Neural progenitor cell (in vitro differentiated cells): Measurements from ENCODE around the gene BMPER. TPM values are rescaled to one million over a fixed set of nuclear protein-coding genes. Genes with fewer than 3 reads are reported as not detected.

Experiments used
- DNase-seq: peaks from one replicate; pipeline ENCODE4 v3.0.0-alpha.2; 2016; ENCODE audit warnings: low spot score
- H2AFZ ChIP-seq: fragments of 200-600 bp; sonication (generic); replicated peaks from 2 replicates; pipeline ENCODE4 v1.6.1; 2016; ENCODE audit warnings: antibody characterized with exemption
- H3F3A ChIP-seq: fragments of 200-600 bp; sonication (generic); 2 replicates; pipeline ENCODE4 v1.6.1; 2016; ENCODE audit warnings: antibody characterized with exemption, low read depth
- H3K27ac ChIP-seq: fragments of 200-600 bp; sonication (generic); 2 replicates; pipeline ENCODE4 v1.5.1; 2016; ENCODE audit warnings: mild to moderate bottlenecking
- H3K27me3 ChIP-seq: fragments of 200-600 bp; sonication (generic); 2 replicates; pipeline ENCODE4 v1.6.1; 2016; ENCODE audit warnings: mild to moderate bottlenecking, moderate library complexity
- H3K36me3 ChIP-seq: fragments of 200-600 bp; sonication (generic); 2 replicates; pipeline ENCODE4 v1.5.1; 2016
- H3K4me1 ChIP-seq: fragments of 200-600 bp; sonication (generic); 2 replicates; pipeline ENCODE4 v1.6.1; 2016; ENCODE audit warnings: mixed run types
- H3K4me2 ChIP-seq: fragments of 200-600 bp; sonication (generic); 2 replicates; pipeline ENCODE4 v1.6.1; 2016
- H3K4me3 ChIP-seq: fragments of 200-600 bp; sonication (generic); 2 replicates; pipeline ENCODE4 v1.5.1; 2016
- H3K79me2 ChIP-seq: fragments of 200-600 bp; sonication (generic); 2 replicates; pipeline ENCODE4 v1.6.1; 2016; ENCODE audit warnings: low read depth
- H3K9ac ChIP-seq: fragments of 200-600 bp; sonication (generic); 2 replicates; pipeline ENCODE4 v1.6.1; 2016
- H3K9me3 ChIP-seq: fragments of 200-600 bp; sonication (generic); 2 replicates; pipeline ENCODE4 v1.5.1; 2016; ENCODE audit warnings: low read depth
- H4K20me1 ChIP-seq: fragments of 200-600 bp; sonication (generic); 2 replicates; pipeline ENCODE4 v1.6.1; 2016; ENCODE audit warnings: low read depth
- H3K27ac Mint-ChIP-seq: 3 replicates; pipeline ENCODE4 v1.8.0; 2021; ENCODE audit warnings: mixed read lengths
- H3K27me3 Mint-ChIP-seq: 2 replicates; pipeline ENCODE4 v1.8.0; 2022; ENCODE audit warnings: low read depth, mild to moderate bottlenecking, inconsistent platforms, moderate library complexity, mixed read lengths; ENCODE audit not compliant: insufficient read depth
- H3K36me3 Mint-ChIP-seq: 3 replicates; pipeline ENCODE4 v1.8.0; 2021; ENCODE audit warnings: mixed read lengths
- H3K4me1 Mint-ChIP-seq: 3 replicates; pipeline ENCODE4 v1.8.0; 2021; ENCODE audit warnings: mixed read lengths
- H3K4me3 Mint-ChIP-seq: 3 replicates; pipeline ENCODE4 v1.8.0; 2021; ENCODE audit warnings: mild to moderate bottlenecking, moderate library complexity, mixed read lengths
- H3K9me3 Mint-ChIP-seq: 3 replicates; pipeline ENCODE4 v1.8.0; 2020; ENCODE audit warnings: mixed read lengths
- EZH2 ChIP-seq: fragments of 200-600 bp; sonication (generic); IDR thresholded peaks from 2 replicates; pipeline ENCODE4 v1.6.1; 2017; ENCODE audit warnings: antibody characterized with exemption, mild to moderate bottlenecking, moderate library complexity
- EZH2phosphoT487 ChIP-seq: fragments of 200-600 bp; sonication (generic); IDR thresholded peaks from 2 replicates; pipeline ENCODE4 v1.6.1; 2017; ENCODE audit warnings: antibody characterized with exemption
- total RNA-seq: library from RNA; depleted of rRNA; stranded (reverse); fragments of >200 nt; gene quantifications from 2 replicates; pipeline ENCODE4 v1.2.3, GENCODE V29; 2015; ENCODE audit warnings: low replicate concordance
- TF ChIP-seq, protein P1 (sequence below): fragments of 200-600 bp; sonication (generic); IDR thresholded peaks from 2 replicates; pipeline ENCODE4 v1.5.1; 2017; ENCODE audit warnings: antibody characterized with exemption, mild to moderate bottlenecking

Gene BMPER
- total RNA-seq, 1 donor from 2014 or later: 1.2 TPM

DNA sequence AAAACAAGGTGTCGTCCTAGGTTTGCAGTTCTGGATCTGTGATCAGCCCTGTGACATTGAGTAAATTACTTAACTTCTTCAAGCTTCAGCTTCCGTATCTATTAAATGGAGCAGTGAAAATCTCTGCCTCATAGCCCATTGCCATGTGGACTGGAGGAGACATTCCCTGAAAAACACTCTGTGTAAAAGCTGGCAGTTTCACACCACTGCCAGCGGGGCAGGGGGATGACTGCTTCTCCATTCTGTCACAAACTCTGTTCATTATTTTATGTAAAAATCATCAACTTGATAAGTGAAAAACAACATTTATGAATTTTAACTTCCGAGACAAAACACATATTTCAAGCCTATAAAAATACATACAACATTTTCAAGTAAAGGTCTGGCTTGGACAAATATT is 234.7 kb downstream of the BMPER start:
- DNase-seq: no peak
- Histone ChIP-seq H3K9ac (no peak overlapping the region), H3K36me3 (no peaks in the 10 kb centered on the region), H2AFZ (no peak overlapping the region), H3K79me2 (no peaks in the 10 kb centered on the region), H3K27ac (no peak overlapping the region), H4K20me1 (no peaks in the 10 kb centered on the region), H3K4me1 (peaks cover 19% of the 10 kb centered on the region), H3K9me3 (no peaks in the 10 kb centered on the region), H3K4me2 (no peak overlapping the region), H3F3A (no peaks in the 10 kb centered on the region), H3K4me3 (no peak overlapping the region), H3K27me3 (no peaks in the 10 kb centered on the region)
- H3K27ac Mint-ChIP-seq: no peak overlapping the region
- H3K27me3 Mint-ChIP-seq: no peaks in the 10 kb centered on the region
- H3K4me3 Mint-ChIP-seq: no peak overlapping the region
- no peaks in the 10 kb centered on the region for H3K36me3 Mint-ChIP-seq
- peaks cover 22% of the 10 kb centered on the region for H3K4me1 Mint-ChIP-seq
- TF ChIP-seq, protein P1, sequence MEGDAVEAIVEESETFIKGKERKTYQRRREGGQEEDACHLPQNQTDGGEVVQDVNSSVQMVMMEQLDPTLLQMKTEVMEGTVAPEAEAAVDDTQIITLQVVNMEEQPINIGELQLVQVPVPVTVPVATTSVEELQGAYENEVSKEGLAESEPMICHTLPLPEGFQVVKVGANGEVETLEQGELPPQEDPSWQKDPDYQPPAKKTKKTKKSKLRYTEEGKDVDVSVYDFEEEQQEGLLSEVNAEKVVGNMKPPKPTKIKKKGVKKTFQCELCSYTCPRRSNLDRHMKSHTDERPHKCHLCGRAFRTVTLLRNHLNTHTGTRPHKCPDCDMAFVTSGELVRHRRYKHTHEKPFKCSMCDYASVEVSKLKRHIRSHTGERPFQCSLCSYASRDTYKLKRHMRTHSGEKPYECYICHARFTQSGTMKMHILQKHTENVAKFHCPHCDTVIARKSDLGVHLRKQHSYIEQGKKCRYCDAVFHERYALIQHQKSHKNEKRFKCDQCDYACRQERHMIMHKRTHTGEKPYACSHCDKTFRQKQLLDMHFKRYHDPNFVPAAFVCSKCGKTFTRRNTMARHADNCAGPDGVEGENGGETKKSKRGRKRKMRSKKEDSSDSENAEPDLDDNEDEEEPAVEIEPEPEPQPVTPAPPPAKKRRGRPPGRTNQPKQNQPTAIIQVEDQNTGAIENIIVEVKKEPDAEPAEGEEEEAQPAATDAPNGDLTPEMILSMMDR: no peak
- TF ChIP-seq EZH2 (no peak), EZH2phosphoT487 (no peak)
- no peaks in the 10 kb centered on the region for H3K9me3 Mint-ChIP-seq

DNA sequence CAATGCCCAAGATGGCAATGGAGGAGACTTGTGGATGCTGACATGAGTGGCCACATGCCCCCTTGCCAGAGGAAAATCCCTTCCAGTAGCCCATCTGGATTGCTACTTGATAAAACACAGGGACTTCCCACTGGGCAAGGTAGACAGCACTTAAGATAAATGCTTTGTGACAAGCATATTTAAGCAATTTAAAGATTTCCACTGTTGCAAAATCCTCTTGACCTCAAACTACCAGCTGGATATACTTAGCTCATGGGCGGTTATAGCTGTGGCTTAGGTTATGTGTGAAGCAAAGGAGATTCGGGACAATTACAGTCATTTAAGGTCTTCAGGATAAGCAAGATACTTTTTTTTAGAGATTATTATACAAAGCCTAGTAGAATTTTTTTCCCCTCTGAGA is 238.1 kb downstream of the BMPER start:
- no peaks in the 10 kb centered on the region for H3K36me3 Mint-ChIP-seq
- peaks cover 2% of the 10 kb centered on the region for H3K27me3 Mint-ChIP-seq
- Histone ChIP-seq H3K9ac (no peak overlapping the region), H3K9me3 (no peaks in the 10 kb centered on the region), H3F3A (no peaks in the 10 kb centered on the region), H3K4me1 (peaks cover 4% of the 10 kb centered on the region), H3K36me3 (no peaks in the 10 kb centered on the region), H4K20me1 (no peaks in the 10 kb centered on the region), H3K4me3 (no peak overlapping the region), H3K27me3 (no peaks in the 10 kb centered on the region), H2AFZ (no peak overlapping the region), H3K4me2 (no peak overlapping the region), H3K27ac (no peak overlapping the region), H3K79me2 (no peaks in the 10 kb centered on the region)
- no peaks in the 10 kb centered on the region for H3K4me1 Mint-ChIP-seq
- no peak overlapping the region for H3K4me3 Mint-ChIP-seq
- TF ChIP-seq, protein P1: no peak
- TF ChIP-seq EZH2 (no peak), EZH2phosphoT487 (no peak)
- H3K9me3 Mint-ChIP-seq: no peaks in the 10 kb centered on the region
- DNase-seq: no peak
- H3K27ac Mint-ChIP-seq: no peak overlapping the region

DNA sequence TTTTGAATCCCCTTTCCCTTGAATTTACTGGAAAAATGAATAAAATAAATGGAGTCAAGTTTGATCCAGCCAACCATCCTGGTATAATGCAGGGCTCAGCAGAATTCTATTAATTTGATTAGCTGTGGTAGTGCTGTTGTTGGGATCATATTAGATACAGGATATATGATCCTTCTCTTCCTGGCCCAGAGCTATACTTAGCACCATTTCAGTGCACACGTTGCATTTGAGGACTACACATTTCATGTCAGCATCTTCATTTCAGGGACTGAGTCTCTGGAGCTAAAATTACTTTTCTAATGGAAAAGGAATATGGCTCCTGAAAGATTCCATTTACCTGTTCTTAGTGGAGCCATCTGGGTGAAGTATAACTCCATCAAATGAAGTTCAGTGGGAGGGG is 240.3 kb downstream of the BMPER start:
- no peak overlapping the region for H3K27ac ChIP-seq
- H3K4me3 Mint-ChIP-seq: no peak overlapping the region
- H3K27me3 Mint-ChIP-seq: peaks cover 2% of the 10 kb centered on the region

More for the DNA sequence above, 240.3 kb downstream of the BMPER start:
- H3K4me1 Mint-ChIP-seq: no peaks in the 10 kb centered on the region
- Histone ChIP-seq H3K4me1 (no peaks in the 10 kb centered on the region), H3F3A (no peaks in the 10 kb centered on the region), H3K27me3 (no peaks in the 10 kb centered on the region), H3K36me3 (no peaks in the 10 kb centered on the region), H2AFZ (no peak overlapping the region), H3K4me3 (no peak overlapping the region), H4K20me1 (no peaks in the 10 kb centered on the region), H3K9me3 (no peaks in the 10 kb centered on the region), H3K9ac (no peak overlapping the region), H3K79me2 (no peaks in the 10 kb centered on the region), H3K4me2 (no peak overlapping the region)
- no peak for DNase-seq
- no peaks in the 10 kb centered on the region for H3K36me3 Mint-ChIP-seq
- H3K9me3 Mint-ChIP-seq: no peaks in the 10 kb centered on the region
- no peak for TF ChIP-seq EZH2phosphoT487
- no peak for TF ChIP-seq EZH2
- TF ChIP-seq, protein P1: no peak
- H3K27ac Mint-ChIP-seq: no peak overlapping the region
